OCI-M2 (cell line): ENCODE results near the gene REPIN1.
A peak's percentile ranks its signal among the peaks of the same experiment; 100 is the strongest.

Experiments
- DNase-seq: peaks from one replicate; lab custom pipeline; 2025; ENCODE audit not compliant: unreplicated experiment; lab: John Stamatoyannopoulos, UW

REPIN1 gene

DNA sequence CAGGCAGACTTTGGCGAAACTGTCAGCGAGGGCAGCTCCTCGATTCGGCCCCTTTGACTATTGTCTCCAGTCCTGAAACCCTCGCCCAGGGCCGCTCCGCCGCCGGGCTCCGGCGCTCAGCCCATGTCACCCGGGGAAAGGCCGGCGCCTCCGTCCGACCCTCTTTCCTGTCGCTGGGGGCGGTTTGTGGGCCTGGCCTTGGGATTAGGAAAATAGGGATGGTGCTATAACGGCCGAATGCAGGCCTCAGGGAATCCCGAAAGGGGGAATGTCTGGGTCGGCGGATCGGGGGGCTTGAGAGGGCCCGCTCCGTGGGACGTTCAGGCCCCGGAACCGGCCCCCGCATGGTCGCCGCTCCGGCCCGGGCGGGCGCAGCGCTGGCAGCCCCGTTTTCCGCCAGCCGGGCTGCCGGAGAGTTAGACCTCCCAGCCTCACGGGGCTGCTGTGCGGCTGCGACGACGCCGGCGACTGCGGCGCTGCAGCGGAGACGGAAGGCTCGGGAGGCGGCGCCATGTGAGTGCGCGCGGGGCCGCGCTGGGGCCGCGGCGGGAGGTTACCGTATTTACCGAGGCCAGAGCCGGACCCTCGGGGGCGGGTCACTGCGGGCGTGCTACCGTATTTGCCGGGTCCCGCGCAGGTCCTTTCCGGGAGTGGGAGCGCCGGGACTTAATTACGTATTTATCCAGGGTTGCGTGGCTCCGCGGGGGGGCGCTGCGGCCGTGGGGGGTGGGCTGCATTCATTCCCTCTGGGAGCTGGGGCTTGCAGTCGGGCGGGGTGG lies 36.4 kb downstream of the REPIN1 start:
- DNase-seq, result peak; percentile 45

GRCh38 chr7:150405584-150406311 lies 37.1 kb downstream of the REPIN1 start:
- no peak for DNase-seq

GRCh38 chr7:150406312-150406566 lies 37.6 kb downstream of the REPIN1 start:
- no peak for DNase-seq

- DNase-seq, result no peak
Observed at GRCh38 chr7:150406567-150407421, 38.2 kb downstream of the REPIN1 start.

DNA sequence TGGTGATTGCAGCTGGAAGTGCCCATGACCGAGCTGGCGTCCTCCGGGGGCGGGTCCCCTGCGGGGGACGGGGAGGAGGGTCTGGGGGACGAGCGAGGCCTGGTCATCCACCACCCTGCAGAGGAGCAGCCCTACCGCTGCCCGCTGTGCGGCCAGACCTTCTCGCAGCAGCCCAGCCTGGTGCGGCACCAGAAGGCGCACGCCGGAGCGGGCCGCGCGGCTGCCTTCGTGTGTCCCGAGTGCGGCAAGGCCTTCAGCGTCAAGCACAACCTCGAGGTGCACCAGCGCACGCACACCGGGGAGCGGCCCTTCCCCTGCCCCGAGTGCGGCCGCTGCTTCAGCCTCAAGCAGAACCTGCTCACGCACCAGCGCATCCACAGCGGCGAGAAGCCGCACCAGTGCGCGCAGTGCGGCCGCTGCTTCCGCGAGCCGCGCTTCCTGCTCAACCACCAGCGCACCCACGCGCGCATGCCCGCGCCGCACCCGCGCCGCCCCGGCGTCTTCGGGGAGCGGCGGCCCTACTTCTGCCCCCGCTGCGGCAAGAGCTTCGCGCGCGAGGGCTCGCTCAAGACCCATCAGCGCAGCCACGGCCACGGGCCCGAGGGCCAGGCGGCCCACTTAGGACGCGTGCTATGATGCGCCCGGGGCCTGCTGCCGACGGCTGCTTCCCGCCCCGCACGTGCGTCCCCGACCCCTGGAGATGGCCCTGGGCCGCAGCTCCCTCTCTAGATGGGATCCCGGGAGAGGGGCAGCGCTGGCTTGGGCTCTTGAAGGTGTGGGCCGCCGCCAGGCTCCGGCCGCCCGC lies 39.2 kb downstream of the REPIN1 start:
- no peak for DNase-seq

- DNase-seq, result no peak
Observed at GRCh38 chr7:150408393-150409299, 40.0 kb downstream of the REPIN1 start.

DNA sequence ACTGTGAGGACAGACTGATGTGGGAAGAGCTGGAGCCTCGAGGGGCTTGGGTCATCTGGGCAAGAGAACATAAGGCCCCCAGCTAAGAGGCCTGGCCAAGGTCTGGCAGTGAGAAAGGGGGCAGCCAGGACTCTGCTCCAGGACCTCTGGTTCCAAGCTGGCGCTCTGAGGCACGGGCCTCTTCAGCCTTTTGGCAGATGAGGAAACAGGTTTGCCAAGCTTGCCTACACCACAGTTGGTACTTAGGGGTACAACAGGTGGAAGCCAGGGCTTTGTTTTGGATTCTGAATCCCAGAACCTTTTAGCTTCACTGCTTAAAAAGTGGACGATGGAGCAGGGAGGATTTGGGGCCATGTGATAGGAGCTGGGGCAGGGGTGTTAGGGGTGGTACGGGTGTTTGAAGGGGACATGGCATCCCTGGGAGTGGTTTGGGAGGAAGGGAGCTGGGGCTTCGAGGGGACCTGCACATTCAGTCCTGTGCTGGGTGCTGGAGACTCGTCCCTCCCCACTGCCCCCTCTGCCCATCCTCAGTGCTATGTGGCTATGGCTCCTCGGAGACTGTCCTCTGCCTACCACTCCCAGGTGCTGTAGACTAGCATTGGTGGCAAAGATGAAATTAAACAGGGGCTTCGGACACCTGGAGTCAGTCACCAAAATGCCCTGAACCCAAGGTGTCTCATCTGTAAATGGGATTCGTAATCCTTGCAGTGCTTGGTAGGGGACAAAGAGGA lies 40.8 kb downstream of the REPIN1 start:
- DNase-seq, result no peak

GRCh38 chr7:150410131-150410530 lies 41.5 kb downstream of the REPIN1 start:
- DNase-seq, result no peak

DNA sequence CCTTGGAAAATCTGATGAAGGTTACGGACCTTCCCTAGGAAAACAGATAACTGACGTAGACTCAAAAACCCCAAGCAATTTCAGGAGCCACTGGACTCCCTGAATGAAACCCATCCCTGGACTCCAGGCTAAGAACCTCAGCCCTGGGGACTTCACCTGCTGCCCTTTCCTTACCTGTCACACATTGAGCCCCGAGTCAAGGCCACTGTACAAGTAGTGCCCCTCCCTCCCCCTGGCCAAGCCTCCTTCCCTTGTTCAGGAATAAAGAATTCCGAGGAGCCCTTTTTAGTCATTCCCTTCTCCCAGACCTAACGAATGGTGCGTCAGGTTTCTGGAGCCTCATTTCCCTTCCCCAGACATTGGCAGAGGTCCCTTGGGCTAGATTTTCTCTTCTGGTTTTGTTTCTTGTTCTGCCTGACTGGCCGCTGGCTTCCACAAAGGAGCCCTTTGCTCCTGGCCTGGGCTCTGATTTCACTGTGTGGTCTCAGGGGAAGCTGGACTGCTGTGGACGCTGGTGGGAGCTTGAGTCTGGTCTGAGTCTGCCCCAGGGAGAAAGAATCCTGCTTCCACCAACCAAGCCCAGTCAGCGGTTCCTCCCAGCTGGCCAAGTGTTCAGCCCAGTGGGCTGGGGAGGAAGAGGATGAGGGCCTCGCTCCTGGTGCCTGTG lies 42.2 kb downstream of the REPIN1 start:
- DNase-seq, result no peak

- no peak for DNase-seq
Observed at GRCh38 chr7:150411606-150412005, 43.0 kb downstream of the REPIN1 start.

DNA sequence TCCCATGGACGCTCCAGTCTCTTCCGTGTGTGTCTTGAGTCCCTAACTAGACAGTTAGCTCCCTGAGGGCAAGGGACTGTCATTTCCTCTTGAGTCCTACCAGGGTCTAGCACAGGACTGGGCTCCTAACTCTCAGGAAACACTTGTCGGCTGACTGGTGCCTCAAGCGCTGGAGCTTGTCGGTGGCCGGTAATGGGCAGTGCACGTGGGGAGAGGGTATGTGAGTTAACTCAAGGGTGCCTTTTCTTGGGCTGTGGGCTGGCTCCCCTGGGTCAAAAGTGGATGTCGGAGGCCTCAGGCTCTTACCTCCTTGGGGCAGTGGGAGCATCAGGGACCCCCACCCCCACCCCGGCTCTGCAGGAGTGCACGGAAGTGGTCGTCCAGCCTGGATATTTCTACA lies 43.4 kb downstream of the REPIN1 start:
- no peak for DNase-seq

DNA sequence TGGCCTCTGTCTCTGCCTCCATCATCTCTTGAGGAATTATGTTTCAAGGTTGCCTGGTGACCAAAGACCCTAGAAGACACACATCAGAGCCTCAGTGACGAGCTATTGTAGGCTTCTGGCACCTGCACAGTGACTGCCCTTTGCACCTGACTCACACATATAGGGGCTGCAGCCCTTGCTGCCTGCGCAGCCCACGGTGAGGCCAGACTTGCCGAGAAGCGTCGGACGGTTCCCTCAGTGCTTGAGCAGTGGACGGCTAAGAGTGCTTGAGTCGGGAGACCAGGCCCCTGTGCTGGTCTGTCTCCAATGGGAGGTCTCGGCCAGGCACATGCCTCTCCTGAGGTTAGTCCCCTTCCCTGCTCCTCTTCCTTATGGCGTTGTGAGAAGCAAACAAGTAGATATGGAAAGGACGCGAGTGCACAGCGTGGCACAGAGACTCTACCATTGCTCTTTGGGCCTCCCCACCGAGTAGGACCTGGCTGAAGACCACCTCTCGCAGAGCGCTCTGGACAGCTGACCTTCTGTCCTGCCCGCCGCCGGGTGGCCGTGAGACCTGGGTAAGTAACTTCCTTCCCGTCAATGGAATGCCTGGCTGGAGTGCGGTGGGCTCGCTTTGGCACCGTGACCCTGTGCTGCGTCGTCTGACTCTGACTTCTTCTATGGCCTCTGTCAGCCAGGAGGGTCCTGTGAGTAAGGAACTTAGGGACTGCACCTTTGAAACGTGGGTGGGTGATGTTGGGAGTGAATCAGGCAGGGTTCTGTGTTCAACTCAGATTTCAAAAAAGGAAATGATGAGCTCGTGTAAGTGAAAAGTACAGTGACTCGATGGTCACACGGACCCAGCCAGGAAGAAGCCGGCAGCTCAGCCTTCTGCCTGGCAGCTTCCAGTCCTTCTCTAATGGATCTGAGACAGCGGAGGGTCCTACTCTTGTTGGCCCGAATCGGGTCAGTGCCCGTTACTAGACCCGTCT lies 44.2 kb downstream of the REPIN1 start:
- no peak for DNase-seq

- DNase-seq, result no peak
Observed at GRCh38 chr7:150413640-150414081, 45.0 kb downstream of the REPIN1 start.

DNA sequence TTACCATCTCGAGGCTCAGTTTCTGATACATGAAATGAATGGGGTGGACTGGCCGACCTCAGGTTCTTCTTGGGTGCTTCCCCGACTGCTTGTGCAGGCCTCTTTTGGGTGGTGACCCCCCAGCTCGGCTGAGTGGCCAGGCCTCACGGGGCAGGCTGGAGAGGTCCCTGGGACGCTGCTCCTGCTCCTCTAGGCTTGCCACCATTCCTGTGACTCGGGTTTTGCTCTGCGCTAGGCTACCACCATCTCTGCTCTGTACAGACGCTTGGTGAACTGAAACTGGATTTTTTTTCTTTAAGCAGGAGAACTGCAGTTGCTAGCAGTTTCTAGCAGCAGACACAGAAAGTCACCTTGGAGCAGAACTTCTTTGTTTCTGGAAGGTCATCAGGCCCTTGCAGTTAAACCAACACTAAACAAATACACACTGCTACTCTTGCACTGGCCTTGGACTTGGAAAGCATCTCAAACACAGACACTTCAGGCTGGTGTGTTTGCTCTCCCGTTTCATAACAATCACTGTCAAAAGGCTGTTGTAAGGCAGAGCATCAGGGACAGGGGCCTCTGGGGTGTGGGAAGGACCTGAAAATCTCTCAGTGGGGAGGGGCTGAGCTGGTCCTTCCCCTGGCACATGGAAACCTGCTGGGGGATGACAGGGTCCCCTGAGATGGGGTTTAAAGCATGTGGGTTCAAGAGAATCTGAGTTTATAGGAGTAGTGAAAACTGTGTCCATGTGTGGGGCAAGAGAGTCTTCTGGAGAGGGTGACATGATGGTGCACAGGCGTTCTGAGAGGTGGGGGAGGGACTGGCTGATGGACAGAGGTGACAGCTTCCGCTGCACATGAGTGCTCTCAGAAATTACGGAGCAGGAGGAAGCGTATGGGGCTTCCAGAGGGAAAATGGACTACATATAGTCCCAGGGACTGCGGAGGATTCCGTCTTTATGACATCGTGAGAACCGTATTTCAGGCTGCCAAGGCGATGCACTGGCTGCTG lies 46.8 kb downstream of the REPIN1 start:
- no peak for DNase-seq

DNA sequence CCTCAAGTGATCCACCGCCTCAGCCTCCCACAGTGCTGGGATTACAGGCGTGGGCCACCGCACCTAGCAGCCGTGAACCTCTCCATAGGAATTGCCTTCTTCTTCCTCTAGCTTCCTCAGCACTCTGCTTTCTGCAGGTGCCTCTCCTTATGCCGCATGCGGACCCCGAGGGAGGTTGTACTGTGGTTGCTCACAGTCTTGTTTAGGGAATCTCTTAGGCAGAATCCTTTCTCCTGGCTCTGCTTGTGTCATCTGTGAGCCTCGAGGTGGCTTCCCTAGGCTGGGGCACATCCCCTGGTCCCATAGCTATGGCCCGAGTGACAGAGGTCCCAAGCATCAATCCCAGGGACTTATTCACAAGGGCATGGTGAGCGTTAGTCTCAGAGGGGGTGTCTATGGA lies 48.6 kb downstream of the REPIN1 start:
- no peak for DNase-seq

DNA sequence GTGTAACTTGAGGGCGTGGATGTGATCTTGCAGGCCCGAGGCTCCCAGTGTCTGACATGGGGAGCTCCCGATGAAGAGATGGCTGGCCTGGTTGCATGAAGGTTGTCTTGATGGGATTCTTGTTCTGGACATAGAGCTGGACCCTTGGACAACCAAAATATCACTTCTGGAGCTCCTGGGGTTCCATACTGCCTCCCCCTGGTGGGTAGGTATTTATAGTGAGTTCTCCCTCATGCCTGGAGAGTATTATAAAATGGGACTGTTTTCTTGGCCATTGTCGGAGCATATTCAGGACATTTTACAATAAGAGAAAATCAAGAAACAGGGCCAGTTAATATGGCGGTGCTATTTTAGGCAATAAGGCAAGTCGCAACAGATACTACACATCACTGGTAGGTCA lies 49.2 kb downstream of the REPIN1 start:
- DNase-seq, result no peak
